PFSK-1 (cell line): ENCODE data around the gene EMC1.

Experiments used
- POLR2AphosphoS5 ChIP-seq: IDR thresholded peaks from 2 replicates; pipeline ENCODE4 v1.6.1; 2012; ENCODE audit warnings: low read depth, mild to moderate bottlenecking, control low read depth, low read length, moderate library complexity
- REST ChIP-seq, 2 experiments: IDR thresholded peaks; 2 replicates each; pipeline versions ENCODE4 v1.6.1 to v1.8.0; 2011 to 2012; ENCODE audit warnings: low read depth in 2 of 2, low read length in 2 of 2, control low read depth in 1 of 2, inconsistent platforms in 1 of 2, mild to moderate bottlenecking in 1 of 2, moderate library complexity in 1 of 2; ENCODE audit not compliant: insufficient read depth in 1 of 2
- SIN3A ChIP-seq: IDR thresholded peaks from 2 replicates; pipeline ENCODE4 v1.6.1; 2012; ENCODE audit warnings: mild to moderate bottlenecking, low read length, moderate library complexity, borderline replicate concordance; ENCODE audit not compliant: insufficient read depth
- TAF1 ChIP-seq: IDR thresholded peaks from 2 replicates; pipeline ENCODE4 v1.6.1; 2012; ENCODE audit warnings: low read length, control low read depth, borderline replicate concordance; ENCODE audit not compliant: insufficient read depth

- TF ChIP-seq POLR2AphosphoS5 (no peak), SIN3A (no peak), TAF1 (no peak), REST (IDR thresholded peaks at IDR 0.05; ENCODE audit: insufficient read depth in 1 of 2, low read depth in 2 of 2, low read length in 2 of 2) (no peak)
Observed at GRCh38 chr1:19169642-19170041, 81.7 kb downstream of the EMC1 start.
